NCI-H82 treated with DMSO at 0.1 percent for 48 hours (cell line): ENCODE results near the gene DCUN1D2.

ENCODE experiments used
- DNase-seq: peaks from one replicate; lab custom pipeline; 2025; ENCODE audit not compliant: unreplicated experiment; lab: John Stamatoyannopoulos, UW

Gene DCUN1D2

GRCh38 chr13:113427562-113428468, 62.7 kb downstream of the DCUN1D2 start:
- no peak for DNase-seq

DNA sequence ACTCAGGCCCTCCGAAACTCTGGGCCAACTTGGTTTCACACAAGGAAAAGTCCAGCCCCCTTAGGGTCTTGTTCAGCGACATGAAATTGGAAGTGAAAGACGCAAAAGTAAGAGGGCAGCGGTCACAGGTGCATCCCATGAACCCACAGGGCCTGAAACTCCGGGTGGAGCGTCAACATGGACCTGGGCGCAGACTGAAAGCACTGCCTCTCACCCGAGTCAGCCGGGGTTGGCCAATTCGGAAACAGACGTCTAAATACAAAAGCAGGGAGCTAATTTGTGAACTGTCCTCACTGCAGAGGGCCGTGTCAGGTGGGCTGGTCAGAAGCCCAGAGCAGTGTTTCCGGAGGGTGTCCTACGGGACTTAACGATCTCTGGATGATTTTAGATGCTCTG, 63.9 kb downstream of the DCUN1D2 start:
- DNase-seq, result no peak

- no peak for DNase-seq
Measured at GRCh38 chr13:113425941-113426590, 64.4 kb downstream of the DCUN1D2 start.

DNA sequence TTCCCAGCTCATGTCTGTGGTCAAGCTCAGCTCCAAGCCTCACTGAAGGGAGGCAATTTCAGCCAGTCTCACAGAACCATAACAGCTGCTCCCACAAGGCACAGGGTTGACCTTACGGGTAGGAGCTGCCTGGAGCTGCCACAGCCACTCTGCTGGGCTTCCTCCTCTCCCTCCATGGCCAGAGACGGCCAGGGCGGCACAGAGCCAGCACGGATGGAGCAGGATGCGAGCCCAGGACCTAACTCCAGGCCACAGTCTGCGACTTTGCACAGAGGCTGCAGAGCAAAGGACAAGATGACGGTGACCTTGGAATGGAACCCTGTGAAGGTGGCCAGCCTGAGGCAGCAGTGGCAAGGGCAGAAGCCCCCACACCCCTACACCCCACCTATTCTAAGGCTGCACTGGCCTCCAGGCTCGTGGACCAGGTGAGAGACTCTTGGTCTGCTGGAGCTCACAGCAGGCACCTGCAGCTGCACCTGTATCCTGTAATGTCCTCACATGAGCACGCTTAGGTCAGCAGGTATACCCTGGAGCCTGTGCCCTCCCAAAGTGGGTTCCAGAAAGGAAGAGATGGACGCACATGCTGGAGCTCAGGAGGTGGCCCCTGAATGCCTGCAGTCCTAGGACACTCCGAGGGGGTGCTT, 66.9 kb downstream of the DCUN1D2 start:
- no peak for DNase-seq

DNA sequence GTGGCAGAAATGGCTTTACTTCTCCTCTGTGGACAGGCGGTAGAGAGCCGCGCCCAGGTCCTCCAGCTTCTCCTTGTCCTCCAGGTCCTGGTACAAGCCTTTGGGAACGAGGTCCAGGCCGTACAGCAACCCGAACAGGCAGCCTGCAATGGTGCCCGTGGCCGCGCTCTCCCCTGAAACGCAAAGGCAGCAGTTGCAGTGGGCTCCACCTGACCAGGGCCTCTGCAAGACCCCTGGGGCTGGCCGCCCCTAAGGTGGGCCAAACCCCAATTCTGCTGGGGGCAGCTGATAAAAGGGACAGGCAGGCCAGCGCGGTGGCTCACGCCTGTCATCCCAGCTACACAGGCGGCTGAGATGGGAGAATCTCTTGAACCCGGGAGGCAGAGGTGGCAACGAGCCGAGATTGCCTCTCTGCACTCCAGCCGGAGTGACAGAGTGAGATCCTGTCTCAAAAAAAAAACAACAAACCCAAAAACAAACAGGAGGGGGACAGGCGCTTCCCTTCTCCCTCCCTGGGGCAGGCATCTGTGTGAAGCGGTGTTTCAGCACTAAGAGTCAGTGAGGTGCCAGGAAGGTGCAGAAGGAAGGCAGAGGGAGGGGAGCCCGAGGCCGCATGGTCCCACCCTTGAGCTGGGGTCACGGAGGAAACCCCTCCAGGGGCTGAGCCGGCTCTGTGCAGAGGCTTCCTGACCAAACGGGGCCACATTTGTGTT, 67.5 kb downstream of the DCUN1D2 start:
- no peak for DNase-seq

- no peak for DNase-seq
Measured at GRCh38 chr13:113421673-113422270, 68.7 kb downstream of the DCUN1D2 start.

GRCh38 chr13:113420833-113421600, 69.5 kb downstream of the DCUN1D2 start:
- DNase-seq, result no peak

DNA sequence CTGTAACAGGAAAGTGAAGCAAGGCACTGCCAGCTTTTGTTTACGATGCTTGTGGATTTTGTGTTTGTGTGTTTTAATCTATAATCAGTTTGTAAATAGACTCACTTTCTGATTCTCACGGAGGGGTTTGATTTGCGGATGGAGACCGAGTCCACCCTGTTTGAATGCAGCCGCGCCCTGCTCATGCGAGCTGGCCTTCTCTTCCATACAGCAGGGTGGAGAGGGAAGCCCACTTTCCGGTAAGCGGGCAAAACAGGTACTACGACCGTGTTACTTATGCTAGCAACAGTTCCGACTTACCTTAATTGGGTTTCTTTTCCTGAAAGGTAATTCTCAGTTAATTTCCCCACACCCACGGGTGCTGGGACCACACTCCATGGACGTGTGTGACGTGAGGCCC, 70.3 kb downstream of the DCUN1D2 start:
- no peak for DNase-seq

DNA sequence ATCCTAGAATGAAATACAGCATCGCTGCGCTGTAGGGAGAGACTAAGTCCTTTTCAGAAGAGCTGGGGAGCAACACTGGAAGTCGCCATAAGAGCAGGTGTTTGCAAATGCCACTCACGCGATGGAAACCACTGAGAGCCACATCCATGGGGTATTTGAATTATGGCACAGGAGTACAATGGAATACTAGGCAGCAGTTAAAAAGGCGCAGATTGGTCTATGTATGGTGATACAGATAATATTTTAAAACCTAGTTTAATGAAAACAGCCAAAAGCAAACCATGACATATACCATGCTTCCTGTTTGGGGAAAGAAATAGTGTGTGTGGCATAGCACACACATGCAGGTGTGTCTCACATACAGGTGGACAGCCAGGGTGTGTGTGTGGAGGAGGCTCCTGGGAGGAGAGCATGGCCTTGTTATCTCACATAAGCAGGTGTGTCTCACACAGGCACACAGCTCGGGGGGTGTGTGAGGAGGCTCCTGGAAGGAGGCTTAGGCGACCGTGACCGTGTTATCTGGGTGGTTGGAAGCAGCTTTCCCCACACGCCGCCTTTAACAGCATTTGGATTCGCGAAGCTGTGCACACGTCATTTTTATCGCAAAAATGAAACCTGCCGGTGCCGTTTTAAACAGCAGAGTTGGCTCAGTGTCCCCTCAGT, 70.8 kb downstream of the DCUN1D2 start:
- DNase-seq, result no peak

- no peak for DNase-seq
Measured at GRCh38 chr13:113418722-113419049, 71.8 kb downstream of the DCUN1D2 start.

DNA sequence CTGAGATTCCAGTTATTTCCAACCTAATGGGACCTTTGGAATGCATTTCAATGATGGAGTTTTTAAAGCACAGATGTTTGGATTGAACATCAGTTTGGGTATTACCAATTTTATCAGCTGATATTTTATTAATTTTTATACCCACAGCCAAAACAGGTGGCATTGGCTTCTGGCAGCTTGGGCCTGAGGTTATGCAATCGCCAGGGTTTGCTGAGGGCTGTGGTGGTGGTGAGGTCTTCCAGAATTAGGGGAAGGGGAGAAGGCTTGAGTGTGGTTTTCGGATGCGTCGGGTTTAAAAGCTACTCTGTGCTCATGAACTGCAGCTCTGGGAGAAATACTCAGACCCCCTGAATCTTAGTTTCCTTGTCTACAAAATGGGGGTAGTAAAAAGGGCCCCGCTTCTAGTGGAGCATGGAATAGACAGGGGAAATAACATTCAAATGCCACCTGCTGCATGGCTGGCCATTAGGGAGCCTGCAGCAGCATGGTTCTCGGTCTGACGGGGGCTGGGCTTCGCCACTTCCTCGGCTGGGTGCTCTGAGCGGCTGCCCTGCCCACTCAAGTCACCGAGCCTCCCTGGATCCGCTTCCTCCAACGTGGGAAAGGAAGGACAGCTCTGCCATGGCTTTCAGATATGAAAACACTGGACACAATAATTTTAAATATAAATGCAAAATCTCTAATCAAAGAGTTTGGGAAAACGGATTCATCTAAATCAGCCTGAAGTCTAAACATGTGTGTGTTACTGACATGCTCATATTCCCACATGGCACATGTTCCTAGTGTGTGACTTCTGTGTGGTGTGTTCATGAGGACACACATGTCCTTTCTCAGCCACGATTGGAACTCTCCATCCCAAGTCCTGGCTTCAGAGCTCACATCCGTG, 72.4 kb downstream of the DCUN1D2 start:
- no peak for DNase-seq

DNA sequence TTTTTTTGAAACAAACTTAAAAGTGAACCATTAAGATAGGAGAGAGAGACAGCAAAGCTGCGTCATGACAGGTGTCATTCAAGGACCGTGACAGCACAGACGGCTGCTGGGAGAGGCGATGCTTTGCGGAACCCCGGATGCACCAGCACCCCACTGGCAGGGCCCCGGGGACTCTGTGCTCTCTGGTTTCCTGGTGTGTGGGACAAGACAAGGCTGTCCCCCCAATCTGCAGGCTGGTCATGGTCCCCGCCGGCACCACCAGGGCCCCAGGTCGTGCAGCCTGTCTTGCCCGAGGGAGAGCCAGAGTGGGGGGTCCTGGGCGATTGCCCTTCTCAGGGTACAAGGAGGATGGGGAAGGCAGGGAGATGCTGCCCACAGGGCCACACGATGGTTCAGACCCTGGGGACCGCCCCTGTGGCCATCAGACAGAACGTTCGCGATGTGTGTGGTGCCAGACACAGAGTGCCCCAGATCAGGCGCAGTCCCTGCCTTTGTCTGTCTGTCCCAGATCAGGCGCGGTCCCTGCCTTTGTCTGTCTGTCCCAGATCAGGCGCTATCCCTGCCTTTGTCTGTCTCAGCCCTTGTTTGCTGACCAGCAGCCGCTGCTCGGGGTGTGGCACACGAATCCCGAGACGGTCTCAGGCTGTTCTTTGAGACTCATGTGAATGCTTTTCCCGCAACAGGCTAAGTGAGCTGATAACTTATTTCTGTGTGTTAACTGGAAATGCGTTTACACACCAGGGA, 73.3 kb downstream of the DCUN1D2 start:
- DNase-seq, result no peak

DNA sequence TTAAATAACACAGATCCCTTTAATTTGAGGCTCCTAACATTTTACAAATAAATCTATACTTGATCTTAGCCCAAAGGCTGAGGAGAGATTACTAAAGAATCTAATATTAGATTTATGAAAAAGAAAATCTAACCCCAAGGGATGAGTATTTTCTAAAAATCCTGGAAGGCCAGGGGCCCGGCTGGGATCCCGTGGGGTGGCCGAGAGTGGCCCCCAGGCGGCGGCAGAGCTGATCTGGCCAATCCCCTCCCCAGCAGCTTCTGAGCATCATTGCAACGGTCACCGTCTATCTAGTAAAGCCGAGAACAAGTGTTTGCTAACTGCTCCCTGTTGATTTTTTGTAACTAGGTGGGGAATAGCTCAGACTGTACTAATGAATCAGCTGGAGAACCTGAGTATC, 74.7 kb downstream of the DCUN1D2 start:
- DNase-seq, result no peak

DNA sequence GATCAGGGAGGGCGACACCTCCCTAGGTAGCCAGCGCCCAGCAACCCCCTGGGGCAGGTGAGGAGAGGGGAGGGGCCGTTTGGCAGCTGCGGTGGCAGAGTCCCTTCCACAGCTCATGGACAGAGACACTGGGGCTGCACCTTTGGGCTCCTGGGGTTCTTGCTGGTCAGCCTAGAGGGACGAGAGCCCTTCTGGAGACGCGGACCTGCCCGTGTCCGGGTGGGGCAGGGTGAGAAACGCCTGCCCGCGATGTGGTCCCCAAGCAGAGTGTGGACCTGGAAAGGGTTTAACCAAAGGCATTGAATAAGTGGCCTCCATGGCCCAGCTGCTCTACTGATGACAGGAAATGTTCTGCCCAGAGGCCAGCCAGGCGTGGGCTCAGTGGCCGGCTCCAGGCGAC, 75.5 kb downstream of the DCUN1D2 start:
- DNase-seq, result no peak

GRCh38 chr13:113414335-113414734, 76.2 kb downstream of the DCUN1D2 start:
- no peak for DNase-seq

DNA sequence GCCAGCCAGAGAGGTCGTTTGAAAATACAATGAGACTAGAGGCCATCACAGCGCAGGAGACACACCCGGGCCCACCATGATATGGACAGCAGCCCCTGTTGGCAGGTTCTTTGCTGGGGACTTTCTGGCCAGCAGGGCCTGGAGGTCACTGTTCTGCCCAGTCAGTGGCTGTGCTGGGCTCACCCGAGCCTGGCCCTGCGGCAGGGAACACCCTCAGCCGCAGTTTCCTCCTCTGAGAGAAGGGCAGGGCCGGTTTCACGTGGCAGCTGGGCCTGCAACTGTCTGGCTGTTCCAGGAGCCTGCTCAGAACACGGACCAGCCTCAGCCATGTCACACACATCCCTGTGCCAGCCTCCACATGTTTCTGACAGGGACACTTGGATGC, 76.6 kb downstream of the DCUN1D2 start:
- no peak for DNase-seq

- DNase-seq, result no peak
Measured at GRCh38 chr13:113413178-113413897, 77.2 kb downstream of the DCUN1D2 start.

GRCh38 chr13:113412440-113412839, 78.1 kb downstream of the DCUN1D2 start:
- DNase-seq, result no peak
